Measurements from ENCODE around the gene SLC5A6.

SLC5A6 gene

GRCh38 chr2:27174638-27175037, 37.4 kb downstream of the SLC5A6 start:
- no peak for DNase-seq (ENCODE audit: low spot score)

- no peak for DNase-seq (ENCODE audit: low spot score)
Measured at GRCh38 chr2:27171351-27171848, 40.7 kb downstream of the SLC5A6 start.

- DNase-seq (ENCODE audit: low spot score), result no peak
Measured at GRCh38 chr2:27170581-27171337, 41.3 kb downstream of the SLC5A6 start.

- no peak for DNase-seq (ENCODE audit: low spot score)
Measured at GRCh38 chr2:27164960-27165763, 46.9 kb downstream of the SLC5A6 start.

- DNase-seq (ENCODE audit: low spot score), result no peak
Measured at GRCh38 chr2:27162151-27163121, 49.6 kb downstream of the SLC5A6 start.

- DNase-seq (ENCODE audit: low spot score), result no peak
Measured at GRCh38 chr2:27160191-27160590, 51.9 kb downstream of the SLC5A6 start.

- no peak for DNase-seq (ENCODE audit: low spot score)
Measured at GRCh38 chr2:27159271-27159670, 52.8 kb downstream of the SLC5A6 start.

- no peak for DNase-seq (ENCODE audit: low spot score)
Measured at GRCh38 chr2:27158468-27158867, 53.6 kb downstream of the SLC5A6 start.

- no peak for DNase-seq (ENCODE audit: low spot score)
Measured at GRCh38 chr2:27155069-27155520, 57.0 kb downstream of the SLC5A6 start.

GRCh38 chr2:27154488-27154887, 57.6 kb downstream of the SLC5A6 start:
- DNase-seq (ENCODE audit: low spot score), result no peak

GRCh38 chr2:27152796-27153464, 59.1 kb downstream of the SLC5A6 start:
- no peak for DNase-seq (ENCODE audit: low spot score)

GRCh38 chr2:27152102-27152795, 59.8 kb downstream of the SLC5A6 start:
- no peak for DNase-seq (ENCODE audit: low spot score)

- no peak for DNase-seq (ENCODE audit: low spot score)
Measured at GRCh38 chr2:27150639-27151230, 61.3 kb downstream of the SLC5A6 start.
